ENCODE data around the gene UTS2B.
A peak's percentile ranks its signal among the peaks of the same experiment; 100 is the strongest.

The UTS2B gene

DNA sequence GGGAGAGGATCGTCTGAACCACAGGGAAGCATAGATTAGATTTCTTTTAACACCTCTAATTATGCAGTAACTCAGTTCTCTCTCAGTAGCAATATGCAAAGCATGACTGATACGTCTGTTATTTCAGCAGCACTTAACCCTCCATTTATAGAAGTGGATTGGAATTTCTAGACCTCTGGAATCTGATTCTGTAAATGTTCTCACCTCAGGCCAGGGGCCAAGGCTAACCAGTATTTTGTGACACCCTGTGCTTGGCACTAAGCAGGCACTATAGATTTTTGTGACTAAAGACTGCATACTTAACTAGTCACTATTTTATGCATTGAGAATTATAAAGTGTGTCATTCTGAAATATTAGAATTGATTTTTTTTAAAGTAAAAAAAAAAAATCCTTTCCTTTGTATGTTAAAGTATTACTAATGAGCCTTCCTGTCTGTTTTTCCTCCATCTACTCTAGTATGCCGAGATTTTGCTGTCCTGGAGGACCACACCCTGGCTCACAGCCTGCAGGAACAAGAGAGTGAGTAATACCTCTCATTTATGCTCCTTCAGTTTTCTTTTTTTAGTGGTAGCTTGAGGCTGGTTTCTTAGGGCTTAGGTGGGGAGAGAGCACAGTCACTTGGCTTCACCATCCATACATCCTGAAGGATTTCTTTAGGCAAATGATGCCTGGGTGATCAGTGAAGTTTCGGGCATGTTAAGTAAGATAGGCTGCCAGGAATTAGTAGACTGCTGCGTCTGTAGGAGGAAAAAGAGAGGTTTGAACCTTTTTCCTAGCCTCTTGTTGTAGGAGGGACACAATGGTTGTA, 26.5 kb upstream of the UTS2B start:
- in situ Hi-C loops (cut with HindIII; ENCODE audit: low pct_ligation_motif_present, low pct_unique_long_range_greater_than_20kb, low sequenced_read_pairs): no loop called here
- peak; percentile 54 for DNase-seq

DNA sequence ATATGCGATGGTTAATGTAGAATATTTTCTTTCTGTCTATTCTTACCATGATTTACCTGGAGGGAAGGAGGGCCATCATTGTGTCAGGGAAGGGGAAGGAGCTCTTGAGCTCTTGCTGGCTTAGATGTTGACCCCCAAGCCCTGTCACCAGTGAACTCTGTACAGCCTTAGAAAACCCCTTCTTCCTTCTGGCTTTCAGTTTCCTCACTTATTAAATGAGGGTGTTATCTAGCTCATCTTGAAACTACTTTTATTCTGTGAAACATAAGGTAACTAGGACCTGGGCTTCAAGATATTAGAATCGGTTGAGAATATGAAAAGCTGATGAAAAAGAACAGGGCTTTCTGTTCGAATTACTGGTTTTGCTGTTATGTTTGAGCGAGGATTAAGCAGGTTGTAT, 25.1 kb upstream of the UTS2B start:
- no peak for DNase-seq
- in situ Hi-C loops (cut with HindIII; ENCODE audit: low pct_ligation_motif_present, low pct_unique_long_range_greater_than_20kb, low sequenced_read_pairs): no loop called here

DNA sequence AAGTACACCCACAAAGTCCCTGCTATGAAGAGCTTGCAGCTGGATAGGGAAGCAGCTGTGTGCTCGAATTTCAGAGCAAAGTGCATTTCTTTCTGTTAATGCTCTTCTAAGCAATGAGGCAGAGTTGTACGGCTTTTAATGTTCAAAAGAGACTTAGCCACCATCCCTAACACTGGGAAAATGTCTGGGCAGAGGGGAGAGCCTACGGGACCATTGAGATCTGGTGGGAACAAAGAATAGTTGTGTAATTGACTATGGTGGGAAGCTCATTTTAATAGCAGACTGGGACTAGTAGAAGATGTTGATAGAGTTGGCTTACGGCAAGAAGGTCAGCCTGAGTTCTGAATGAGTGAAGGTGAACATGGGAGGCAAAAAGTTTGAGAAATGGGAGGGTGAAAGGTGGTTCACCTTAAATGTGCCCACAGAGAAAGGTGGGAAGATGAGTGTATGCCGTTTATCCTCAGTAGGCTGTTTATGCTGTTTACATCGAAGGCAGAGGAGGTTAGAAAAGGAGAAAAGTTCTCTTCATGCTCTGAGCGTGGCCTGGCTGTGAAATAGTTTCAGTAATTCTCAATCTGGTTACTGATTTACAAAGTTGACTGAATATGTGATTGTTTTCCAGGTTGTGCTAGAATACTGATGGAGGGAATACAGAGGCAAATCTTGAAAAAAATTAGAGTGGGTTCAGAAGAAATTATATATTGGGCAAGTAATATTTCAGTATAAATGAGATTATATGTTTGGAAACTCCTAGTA, 22.9 kb upstream of the UTS2B start:
- no peak for DNase-seq
- in situ Hi-C loops (cut with HindIII; ENCODE audit: low pct_ligation_motif_present, low pct_unique_long_range_greater_than_20kb, low sequenced_read_pairs): no loop called here

DNA sequence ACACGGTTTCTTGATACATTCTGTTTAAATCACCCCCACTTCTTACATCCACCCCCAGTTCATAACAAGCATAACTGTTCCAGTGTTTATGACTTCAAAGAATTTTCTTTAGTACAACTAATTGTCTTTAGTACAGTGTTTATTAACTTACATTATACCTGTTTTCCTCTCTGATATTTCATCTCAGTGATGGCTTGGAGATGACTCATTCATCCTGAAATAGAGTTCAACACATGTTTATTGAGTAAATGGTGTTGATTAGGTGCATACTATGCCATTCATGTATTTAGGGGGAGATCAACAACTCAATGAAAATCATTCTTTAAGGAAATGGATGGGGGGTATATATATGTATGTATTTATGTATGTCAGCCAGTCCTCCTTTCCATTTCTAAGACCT, 21.7 kb upstream of the UTS2B start:
- in situ Hi-C loops (cut with HindIII; ENCODE audit: low pct_ligation_motif_present, low pct_unique_long_range_greater_than_20kb, low sequenced_read_pairs): no loop called here

DNA sequence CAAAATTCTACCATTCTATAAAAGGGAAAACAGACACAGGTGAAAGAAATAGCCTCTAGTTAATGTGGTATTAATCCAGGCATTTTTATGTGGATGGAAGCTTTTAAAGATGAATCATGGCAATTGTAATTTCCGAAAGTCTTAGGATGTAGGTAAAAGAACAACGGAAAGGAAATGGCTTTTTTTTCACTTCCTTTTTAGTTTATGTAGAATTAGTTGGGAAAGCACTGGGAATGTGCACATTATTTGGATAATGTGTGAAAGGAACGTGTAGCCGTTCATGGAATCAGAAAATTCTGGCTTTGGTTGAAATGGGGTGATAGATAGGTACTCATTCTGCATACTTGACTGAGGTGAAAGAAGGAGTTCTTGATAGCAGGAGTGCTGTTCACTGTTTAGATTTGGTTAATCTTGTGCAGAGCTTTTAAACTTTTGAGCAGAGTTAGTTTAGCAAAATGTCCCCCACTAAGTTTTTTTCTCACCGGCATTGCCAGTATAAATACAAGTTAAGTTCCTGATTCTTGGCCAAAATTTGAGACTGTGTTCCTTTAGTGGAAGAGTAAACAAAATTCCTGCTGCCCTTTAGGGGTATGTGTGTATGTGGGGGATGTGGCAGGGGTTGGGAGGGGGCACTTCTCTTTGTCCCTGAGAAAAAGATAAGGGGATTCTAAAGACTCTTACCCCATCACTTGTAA, 20.2 kb upstream of the UTS2B start:
- in situ Hi-C loops (cut with HindIII; ENCODE audit: low pct_ligation_motif_present, low pct_unique_long_range_greater_than_20kb, low sequenced_read_pairs): no loop called here
- no peak for DNase-seq

More for the DNA sequence above, 21.7 kb upstream of the UTS2B start:
- no peak for DNase-seq

DNA sequence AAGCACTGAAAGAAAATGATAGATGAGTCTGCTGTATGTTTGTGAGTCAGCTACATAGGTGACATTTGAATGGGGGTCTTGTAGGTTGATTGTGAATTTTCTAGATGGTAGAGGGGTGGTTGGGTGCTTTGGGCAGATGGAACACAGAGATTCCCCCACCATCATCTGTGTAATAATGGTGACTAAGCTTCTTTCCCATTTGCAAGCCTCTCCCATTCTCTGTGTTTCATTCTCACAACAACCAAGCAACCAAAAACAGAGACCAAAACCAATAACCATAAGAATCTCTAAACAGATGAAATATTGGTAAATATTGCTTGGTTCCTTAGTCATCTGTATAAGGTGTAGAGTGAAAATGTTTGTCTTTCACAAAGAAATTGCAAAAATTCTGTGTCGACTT, 17.8 kb upstream of the UTS2B start:
- in situ Hi-C loops (cut with HindIII; ENCODE audit: low pct_ligation_motif_present, low pct_unique_long_range_greater_than_20kb, low sequenced_read_pairs): no loop called here
- no peak for DNase-seq

DNA sequence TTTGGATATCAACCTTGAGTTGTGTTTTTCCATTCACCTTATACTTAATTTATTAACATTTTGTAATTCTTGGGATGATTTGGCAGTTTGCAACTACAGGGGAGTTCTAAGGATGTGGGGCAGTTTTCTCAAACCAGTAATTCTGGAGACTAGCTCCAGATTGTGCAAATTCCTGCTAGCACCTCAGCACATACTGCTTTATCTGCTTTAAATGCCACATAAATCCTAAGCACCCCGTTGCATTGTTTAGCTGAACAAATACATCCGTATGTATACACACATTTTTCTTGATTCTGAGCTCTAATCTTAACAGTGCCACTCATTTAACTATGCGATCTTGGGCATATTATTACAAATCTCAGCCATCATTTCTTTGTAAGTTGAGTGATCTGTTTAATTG, 16.9 kb upstream of the UTS2B start:
- DNase-seq: no peak
- in situ Hi-C loops (cut with HindIII; ENCODE audit: low pct_ligation_motif_present, low pct_unique_long_range_greater_than_20kb, low sequenced_read_pairs): no loop called here

DNA sequence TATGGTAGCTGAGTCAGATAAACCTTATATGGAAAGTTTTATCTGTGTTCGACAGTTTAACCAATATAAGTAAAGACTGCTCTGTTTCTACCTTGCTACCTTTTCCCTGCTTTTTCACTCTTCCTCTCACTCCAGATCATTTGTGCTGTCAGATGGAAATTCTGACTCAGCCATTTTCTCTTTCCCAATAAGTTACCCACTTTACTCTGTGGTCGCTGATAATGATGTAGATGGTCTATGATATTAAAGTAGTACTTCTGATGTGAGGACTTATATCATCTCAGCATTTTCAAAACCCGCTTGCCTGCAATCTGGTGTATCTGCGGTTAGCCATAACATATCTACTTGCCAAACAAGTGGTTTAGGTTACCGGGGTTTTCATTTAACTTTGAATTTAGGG, 15.0 kb upstream of the UTS2B start:
- in situ Hi-C loops (cut with HindIII; ENCODE audit: low pct_ligation_motif_present, low pct_unique_long_range_greater_than_20kb, low sequenced_read_pairs): no loop called here
- no peak for DNase-seq

DNA sequence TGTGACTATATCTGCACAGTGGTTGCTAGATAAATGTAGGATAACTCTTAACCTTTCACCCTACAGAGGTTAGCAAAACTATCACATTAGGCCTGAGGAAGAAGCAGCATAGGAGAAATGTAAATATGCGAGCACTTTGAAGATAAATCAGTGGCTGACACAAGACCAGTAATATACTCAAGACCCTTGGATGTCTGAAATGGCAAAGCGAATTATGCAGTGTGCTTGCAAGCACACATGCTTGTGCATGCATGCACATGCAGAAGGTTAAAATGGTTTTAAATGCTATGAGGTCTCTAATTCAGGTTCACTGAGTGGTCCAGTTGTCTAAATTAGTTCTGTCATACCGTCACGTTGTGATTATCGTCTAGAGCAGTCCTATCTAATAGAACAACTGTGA, 13.6 kb upstream of the UTS2B start:
- no peak for DNase-seq
- in situ Hi-C loops (cut with HindIII; ENCODE audit: low pct_ligation_motif_present, low pct_unique_long_range_greater_than_20kb, low sequenced_read_pairs): no loop called here

DNA sequence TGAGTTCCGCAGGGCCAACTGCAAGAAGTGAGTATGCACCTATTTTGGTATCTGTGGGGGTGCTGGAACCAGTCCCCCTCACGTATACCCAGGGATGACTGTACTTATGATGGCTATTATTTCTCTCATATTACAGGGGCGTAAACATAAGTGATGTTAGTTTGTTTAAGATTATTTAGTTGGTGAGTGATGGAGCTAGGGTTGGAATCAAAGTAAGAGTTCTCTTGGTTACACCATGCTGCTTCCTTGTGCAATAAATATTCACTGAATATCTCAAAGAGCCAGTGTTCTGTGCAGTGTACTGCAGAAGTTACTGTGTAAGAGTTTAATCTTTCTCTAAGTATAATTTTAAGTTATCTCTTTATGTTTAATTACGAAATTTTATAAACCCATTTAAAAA, 12.8 kb upstream of the UTS2B start:
- DNase-seq: no peak
- in situ Hi-C loops (cut with HindIII; ENCODE audit: low pct_ligation_motif_present, low pct_unique_long_range_greater_than_20kb, low sequenced_read_pairs): no loop called here

DNA sequence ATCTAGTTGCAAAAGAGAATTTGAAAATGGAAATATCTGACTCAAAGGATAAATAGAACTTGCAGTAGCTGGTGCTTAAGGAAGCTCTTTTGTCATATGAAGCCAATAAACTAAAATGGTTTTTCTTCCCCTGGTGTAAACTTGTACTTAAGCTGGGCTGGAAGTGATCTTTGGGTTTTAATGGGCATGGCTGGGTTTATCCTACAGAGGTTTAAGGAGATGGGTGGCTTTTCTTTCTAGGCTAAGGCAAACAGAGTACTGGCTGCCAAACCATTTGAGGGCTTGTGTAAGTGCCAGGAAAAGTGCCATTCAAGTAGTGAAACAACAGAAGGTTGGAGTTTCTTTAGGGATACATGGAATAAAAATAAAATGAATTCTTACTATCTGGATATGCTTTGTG, 12.1 kb upstream of the UTS2B start:
- DNase-seq: no peak
- in situ Hi-C loops (cut with HindIII; ENCODE audit: low pct_ligation_motif_present, low pct_unique_long_range_greater_than_20kb, low sequenced_read_pairs): no loop called here

DNA sequence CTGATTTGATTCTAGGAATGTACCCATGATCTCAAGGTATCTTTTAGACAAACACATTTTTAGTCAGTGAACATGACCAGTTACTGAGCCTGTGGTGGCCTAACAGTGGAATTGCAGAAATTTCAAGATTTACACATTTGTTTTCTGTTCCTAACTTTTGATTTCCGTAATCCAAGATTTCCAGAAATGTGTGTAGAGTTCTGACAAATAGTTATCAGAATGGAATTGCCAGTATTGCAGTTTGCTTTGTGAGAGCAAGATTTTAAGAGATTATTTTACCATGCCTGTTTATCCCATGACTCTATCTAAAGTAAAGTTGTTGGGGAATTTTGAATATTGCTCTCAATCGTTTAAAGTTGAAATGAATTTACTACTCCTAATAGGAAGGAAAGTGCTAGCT, 11.7 kb upstream of the UTS2B start:
- no peak for DNase-seq
- in situ Hi-C loops (cut with HindIII; ENCODE audit: low pct_ligation_motif_present, low pct_unique_long_range_greater_than_20kb, low sequenced_read_pairs): no loop called here

DNA sequence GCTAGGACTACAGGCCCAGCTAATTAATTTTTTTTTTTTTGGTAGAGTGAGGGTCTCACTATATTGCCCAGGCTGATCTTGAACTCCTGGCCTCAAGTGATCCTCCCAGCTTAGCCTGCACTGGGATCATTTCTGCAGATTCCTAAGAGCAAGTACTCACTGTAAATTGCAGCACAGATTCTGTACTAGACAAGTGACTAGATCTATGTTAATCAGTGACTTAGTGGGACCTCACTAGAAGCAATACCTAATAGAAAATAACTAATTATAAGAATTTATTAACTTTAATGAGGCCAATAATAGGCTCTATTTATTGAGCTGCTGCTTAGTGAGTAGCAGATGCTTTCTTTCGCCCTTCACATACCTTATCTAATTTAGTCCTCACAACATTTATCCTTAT, 10.6 kb upstream of the UTS2B start:
- DNase-seq: no peak
- in situ Hi-C loops (cut with HindIII; ENCODE audit: low pct_ligation_motif_present, low pct_unique_long_range_greater_than_20kb, low sequenced_read_pairs): no loop called here

DNA sequence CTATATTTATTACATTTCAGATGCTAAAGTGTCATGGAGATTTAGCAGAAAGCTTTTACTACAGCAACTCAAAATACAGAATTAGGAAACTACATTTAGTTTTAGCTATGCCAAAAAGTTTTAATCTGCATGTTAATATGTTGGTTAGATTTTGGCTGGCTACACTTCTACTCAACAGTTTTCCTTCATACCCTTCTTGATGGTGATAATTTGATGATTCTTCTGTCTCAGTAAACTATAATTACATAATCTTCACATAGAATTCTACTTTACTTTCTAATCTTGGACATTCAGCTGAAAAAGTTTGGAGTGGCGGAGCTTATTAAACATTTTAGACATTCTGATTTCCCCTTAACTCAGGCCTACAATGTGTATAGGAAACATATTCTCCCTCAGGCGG, 10.0 kb upstream of the UTS2B start:
- no peak for DNase-seq
- in situ Hi-C loops (cut with HindIII; ENCODE audit: low pct_ligation_motif_present, low pct_unique_long_range_greater_than_20kb, low sequenced_read_pairs): no loop called here

DNA sequence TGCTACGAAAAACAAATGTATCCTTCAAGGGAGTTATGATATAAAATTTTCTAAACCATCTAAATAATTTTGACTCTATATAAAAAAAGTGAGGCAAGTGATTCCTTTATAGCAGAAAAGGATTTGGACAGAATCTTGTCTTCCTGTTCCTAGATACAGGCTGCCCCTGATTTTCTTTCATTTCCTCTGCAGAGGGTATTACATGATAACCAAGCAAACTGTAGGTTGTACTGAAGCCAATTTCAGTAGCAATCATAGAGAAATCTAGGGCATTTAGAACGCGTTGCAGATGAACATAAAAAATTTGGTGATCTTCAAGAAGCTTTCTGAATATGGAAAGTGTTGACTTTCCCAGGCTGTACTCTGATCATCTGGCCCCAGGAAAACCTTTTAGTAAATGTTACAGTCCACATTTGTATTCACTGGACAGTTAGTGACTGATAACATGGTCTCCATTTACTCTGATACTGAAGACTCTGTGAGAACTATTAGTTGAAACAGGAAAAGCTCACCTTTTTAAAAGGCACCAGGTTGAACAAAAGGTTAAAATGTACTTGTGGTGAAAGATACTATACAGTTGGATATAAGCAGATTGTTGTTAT, 9.1 kb upstream of the UTS2B start:
- in situ Hi-C loops (cut with HindIII; ENCODE audit: low pct_ligation_motif_present, low pct_unique_long_range_greater_than_20kb, low sequenced_read_pairs): no loop called here
- no peak for DNase-seq

DNA sequence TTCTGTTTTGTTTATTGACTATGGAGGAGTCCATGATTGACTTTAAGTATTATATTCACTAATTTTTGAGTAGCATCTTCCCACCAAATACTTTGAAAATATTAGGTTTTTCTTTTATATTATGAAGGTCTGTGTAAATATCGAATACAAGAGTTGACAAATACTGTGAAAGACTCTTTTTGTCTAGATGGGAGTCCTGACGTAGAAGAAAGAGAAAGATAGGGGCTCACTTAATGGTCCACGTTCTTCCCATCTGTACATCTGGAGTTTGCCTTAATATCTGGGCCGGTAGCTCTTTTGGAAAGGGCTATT, 7.8 kb upstream of the UTS2B start:
- in situ Hi-C loops (cut with HindIII; ENCODE audit: low pct_ligation_motif_present, low pct_unique_long_range_greater_than_20kb, low sequenced_read_pairs): no loop called here
- DNase-seq: no peak

DNA sequence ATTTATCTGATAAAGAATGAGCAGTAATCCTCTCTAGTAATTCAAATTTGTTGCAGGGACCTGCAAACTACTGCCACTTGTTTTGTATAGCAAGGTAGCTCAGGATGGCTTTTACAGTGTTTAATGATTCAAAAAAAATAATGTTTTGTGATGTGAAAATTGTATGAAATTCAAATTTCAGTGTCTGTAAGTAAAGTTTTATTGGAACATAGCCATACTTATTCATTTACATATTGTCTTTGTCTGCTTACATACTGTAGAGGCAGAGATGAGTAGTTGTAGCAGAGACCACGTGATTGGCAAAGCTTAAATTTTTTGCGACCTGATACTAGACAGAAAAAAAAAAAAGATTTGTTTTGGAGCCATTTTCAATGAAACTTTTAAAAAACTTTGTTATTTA, 6.5 kb upstream of the UTS2B start:
- DNase-seq: no peak
- in situ Hi-C loops (cut with HindIII; ENCODE audit: low pct_ligation_motif_present, low pct_unique_long_range_greater_than_20kb, low sequenced_read_pairs): no loop called here

DNA sequence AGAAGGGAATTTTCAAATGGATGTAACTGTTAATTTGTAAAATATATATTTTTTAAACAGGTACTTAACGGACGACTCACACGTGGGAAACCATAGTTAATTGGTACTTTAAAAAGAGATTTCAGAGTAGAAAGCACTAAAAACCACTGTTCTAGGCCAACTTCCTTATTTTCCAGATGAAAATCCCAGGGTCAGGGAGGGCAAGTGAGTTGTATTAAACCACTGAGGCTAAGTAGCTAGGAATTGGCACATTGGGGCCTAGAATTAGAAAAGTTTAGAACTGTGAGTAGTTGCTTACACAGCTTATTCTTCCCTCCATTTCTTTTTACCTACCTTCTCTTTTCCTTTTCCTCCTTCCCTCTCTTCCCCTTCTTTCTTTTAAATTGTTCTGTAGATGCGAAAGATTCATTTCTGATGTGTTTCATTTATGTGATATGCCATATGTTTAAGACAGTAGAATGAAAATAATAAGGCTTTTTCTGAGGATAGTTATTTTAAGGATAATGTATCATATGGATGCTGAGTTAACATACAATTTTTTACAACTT, 4.1 kb upstream of the UTS2B start:
- DNase-seq: no peak
- in situ Hi-C loops (cut with HindIII; ENCODE audit: low pct_ligation_motif_present, low pct_unique_long_range_greater_than_20kb, low sequenced_read_pairs): no loop called here

DNA sequence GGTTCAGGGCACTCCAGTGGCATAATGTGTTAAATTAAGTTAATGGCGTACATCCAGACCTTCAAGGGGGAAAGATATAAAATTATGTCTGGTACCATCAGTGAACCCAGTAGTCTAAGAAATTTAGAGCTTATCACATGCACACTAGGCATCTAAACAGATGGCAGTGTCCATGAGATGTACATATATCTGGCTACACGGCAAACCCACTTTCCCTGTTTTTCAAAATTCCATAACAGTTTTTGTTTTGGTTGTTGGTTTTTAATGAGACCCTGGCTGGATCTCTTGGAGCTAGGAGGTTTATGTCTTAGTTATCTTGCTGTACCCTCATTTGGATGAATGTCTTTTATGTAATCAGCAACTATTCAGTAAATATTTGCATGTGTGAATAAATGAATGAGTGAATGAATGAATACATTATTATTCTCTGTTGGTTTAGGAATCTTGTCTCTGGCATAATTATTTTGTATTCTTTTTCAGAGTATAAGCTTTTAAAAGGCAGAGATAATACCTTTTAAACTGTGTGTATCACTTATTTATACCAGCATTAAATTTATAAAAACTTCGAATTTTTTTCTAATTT, 3.1 kb upstream of the UTS2B start:
- DNase-seq: no peak
- in situ Hi-C loops (cut with HindIII; ENCODE audit: low pct_ligation_motif_present, low pct_unique_long_range_greater_than_20kb, low sequenced_read_pairs): no loop called here

Data from ACHN (cell line).